Loucy (cell line): ENCODE data around the gene SEPTIN6.
A peak's percentile ranks its signal among the peaks of the same experiment; 100 is the strongest.
"Not testable (repeated sequence)": the region's sequence is repeated elsewhere in the genome, so short reads cannot be mapped to it uniquely, and the experiment has no call there.

Source experiments
- H2AFZ ChIP-seq: fragments of 200-600 bp; sonication (generic); 2 replicates; pipeline ENCODE4 v1.6.0; 2016; ENCODE audit warnings: antibody characterized with exemption, mild to moderate bottlenecking, low read length, moderate library complexity
- H3F3A ChIP-seq: fragments of 200-600 bp; 2 replicates; pipeline ENCODE4 v1.6.0; 2016; ENCODE audit warnings: antibody characterized with exemption, low read depth, mild to moderate bottlenecking
- H3K27me3 ChIP-seq: fragments of 200-600 bp; sonication (generic); 2 replicates; pipeline ENCODE4 v1.6.1; 2014; ENCODE audit warnings: low read length, mild to moderate bottlenecking; ENCODE audit not compliant: insufficient read depth, poor library complexity, severe bottlenecking
- H3K36me3 ChIP-seq: fragments of 200-600 bp; sonication (generic); 2 replicates; pipeline ENCODE4 v1.6.1; 2016; ENCODE audit warnings: low read length; ENCODE audit not compliant: insufficient read depth
- H3K4me1 ChIP-seq: fragments of 200-600 bp; sonication (generic); 2 replicates; pipeline ENCODE4 v1.5.1; 2014; ENCODE audit warnings: low read length, mild to moderate bottlenecking; ENCODE audit not compliant: insufficient read depth, poor library complexity, severe bottlenecking
- H3K4me2 ChIP-seq: fragments of 200-600 bp; sonication (generic); 2 replicates; pipeline ENCODE4 v1.6.0; 2014; ENCODE audit warnings: antibody characterized with exemption, low read length, low read depth, mild to moderate bottlenecking; ENCODE audit not compliant: poor library complexity, severe bottlenecking
- H3K4me3 ChIP-seq: fragments of 200-600 bp; sonication (generic); 2 replicates; pipeline ENCODE4 v1.5.1; 2014; ENCODE audit warnings: low read length, mild to moderate bottlenecking, mixed read lengths; ENCODE audit not compliant: poor library complexity, severe bottlenecking
- H3K79me2 ChIP-seq: fragments of 200-600 bp; sonication (generic); 2 replicates; pipeline ENCODE4 v1.6.1; 2014; ENCODE audit warnings: low read length; ENCODE audit not compliant: insufficient read depth
- H3K9ac ChIP-seq: fragments of 200-600 bp; sonication (generic); 2 replicates; pipeline ENCODE4 v1.6.0; 2014; ENCODE audit warnings: mild to moderate bottlenecking, low read depth, low read length, moderate library complexity; ENCODE audit not compliant: poor library complexity, severe bottlenecking
- H3K9me2 ChIP-seq: fragments of 200-600 bp; sonication (generic); replicated peaks from 2 replicates; pipeline ENCODE4 v1.6.1; 2016; ENCODE audit warnings: low read depth, low read length, mixed read lengths
- H3K9me3 ChIP-seq: fragments of 200-600 bp; sonication (generic); 2 replicates; pipeline ENCODE4 v1.6.1; 2014; ENCODE audit warnings: mild to moderate bottlenecking, antibody characterized with exemption, low read length, low read depth; ENCODE audit not compliant: insufficient read depth
- H4K20me1 ChIP-seq: fragments of 200-600 bp; sonication (generic); 2 replicates; pipeline ENCODE4 v1.6.0; 2014; ENCODE audit warnings: antibody characterized with exemption, low read length, mild to moderate bottlenecking; ENCODE audit not compliant: insufficient read depth, poor library complexity, severe bottlenecking
- CTCF ChIP-seq: fragments of 200-600 bp; sonication (generic); conservative IDR thresholded peaks from 2 replicates; pipeline ENCODE4 v1.5.1; 2014; ENCODE audit warnings: mild to moderate bottlenecking, antibody characterized with exemption, low read length
- EZH2phosphoT487 ChIP-seq: fragments of 200-600 bp; IDR thresholded peaks from 2 replicates; pipeline ENCODE4 v1.6.1; 2018; ENCODE audit warnings: antibody characterized with exemption, mild to moderate bottlenecking, moderate library complexity, borderline replicate concordance

The SEPTIN6 gene

GRCh38 chrX:119686087-119686691 is 6.8 kb downstream of the SEPTIN6 start:
- TF ChIP-seq CTCF: no peak
- no peak for TF ChIP-seq EZH2phosphoT487
- Histone ChIP-seq H4K20me1 (peaks cover 31% of the 10 kb centered on the region), H3F3A (peaks cover 36% of the 10 kb centered on the region), H3K9ac (peak overlapping the region; percentile 84), H3K27me3 (no peaks in the 10 kb centered on the region), H2AFZ (no peak overlapping the region), H3K4me3 (peak overlapping the region; percentile 75), H3K4me1 (peaks cover 50% of the 10 kb centered on the region), H3K36me3 (peaks cover 9% of the 10 kb centered on the region; the same call in 1 of the 2 replicates), H3K4me2 (peak overlapping the region; percentile 100), H3K9me2 (no peaks in the 10 kb centered on the region), H3K79me2 (peaks cover 94% of the 10 kb centered on the region), H3K9me3 (no peaks in the 10 kb centered on the region)

GRCh38 chrX:119685225-119686066 is 7.5 kb downstream of the SEPTIN6 start:
- Histone ChIP-seq H3K27me3 (no peaks in the 10 kb centered on the region), H3K79me2 (peaks cover 94% of the 10 kb centered on the region), H2AFZ (no peak overlapping the region), H3K36me3 (peaks cover 9% of the 10 kb centered on the region; the same call in 1 of the 2 replicates), H3K4me3 (peak overlapping the region; percentile 75), H3K4me2 (peak overlapping the region; percentile 100), H3K9me3 (no peaks in the 10 kb centered on the region), H3K4me1 (peaks cover 58% of the 10 kb centered on the region), H3K9me2 (no peaks in the 10 kb centered on the region), H4K20me1 (peaks cover 23% of the 10 kb centered on the region), H3F3A (peaks cover 36% of the 10 kb centered on the region), H3K9ac (peak overlapping the region; percentile 84)
- TF ChIP-seq CTCF: no peak
- no peak for TF ChIP-seq EZH2phosphoT487

GRCh38 chrX:119684916-119685224 is 8.1 kb downstream of the SEPTIN6 start:
- Histone ChIP-seq H3K9ac (peak overlapping the region; percentile 84), H3K4me3 (peak overlapping the region; percentile 75), H2AFZ (no peak overlapping the region), H3F3A (peaks cover 37% of the 10 kb centered on the region), H3K4me2 (peak overlapping the region; percentile 100), H3K27me3 (no peaks in the 10 kb centered on the region), H3K9me3 (no peaks in the 10 kb centered on the region), H3K9me2 (no peaks in the 10 kb centered on the region), H3K36me3 (peaks cover 9% of the 10 kb centered on the region; the same call in 1 of the 2 replicates), H4K20me1 (peaks cover 18% of the 10 kb centered on the region), H3K4me1 (peaks cover 61% of the 10 kb centered on the region), H3K79me2 (peaks cover 94% of the 10 kb centered on the region)
- TF ChIP-seq EZH2phosphoT487 (no peak), CTCF (no peak)

GRCh38 chrX:119684312-119684711 is 8.7 kb downstream of the SEPTIN6 start:
- Histone ChIP-seq H3K9ac (peak overlapping the region; percentile 84), H3K4me3 (peak overlapping the region; percentile 75), H3K4me1 (peaks cover 62% of the 10 kb centered on the region), H3F3A (peaks cover 40% of the 10 kb centered on the region), H3K79me2 (peaks cover 94% of the 10 kb centered on the region), H4K20me1 (peaks cover 18% of the 10 kb centered on the region), H3K4me2 (peak overlapping the region; percentile 100)
- not testable (repeated sequence) for H3K36me3 ChIP-seq, H2AFZ ChIP-seq, H3K27me3 ChIP-seq, H3K9me3 ChIP-seq, H3K9me2 ChIP-seq
